ENCODE data around the gene RTN4RL1. TPM values are rescaled to one million over a fixed set of nuclear protein-coding genes. Genes with fewer than 3 reads are reported as not detected.
A peak's percentile ranks its signal among the peaks of the same experiment; 100 is the strongest.

RTN4RL1 gene
- total and polyA plus RNA-seq, 2 of the 13 experiments (the other 11 are each of a cell fraction or from before 2014, with no cell fraction given): 0.01 TPM; not detected in 1

- no peak for TF ChIP-seq CTCF (CRISPR knock-in tag; IDR thresholded peaks at IDR 0.05)
- TF ChIP-seq ZNF670 (CRISPR knock-in tag; IDR thresholded peaks at IDR 0.05; ENCODE audit: borderline replicate concordance): no peak
- no peak for TF ChIP-seq NCOA1 (CRISPR knock-in tag; IDR thresholded peaks at IDR 0.05)
- TF ChIP-seq ZNF263 (CRISPR knock-in tag; IDR thresholded peaks at IDR 0.05): 0 out of 2 replicates have a peak, but pooled peaks have one; percentile 44
- no peak for TF ChIP-seq RNF219 (CRISPR knock-in tag; IDR thresholded peaks at IDR 0.05)
- no peak for TF ChIP-seq BRCA1 (CRISPR knock-in tag; IDR thresholded peaks at IDR 0.05)
- peak; percentile 74; the same call in 1 of the 2 replicates for TF ChIP-seq ZNF460 (CRISPR knock-in tag; IDR thresholded peaks at IDR 0.05; ENCODE audit: borderline replicate concordance)
- TF ChIP-seq MXI1 (IDR thresholded peaks at IDR 0.05; ENCODE audit: borderline replicate concordance, low read depth, low read length): no peak
- peak; percentile 39; the same call in 1 of the 2 replicates for TF ChIP-seq RARA (CRISPR knock-in tag; IDR thresholded peaks at IDR 0.05)
- TF ChIP-seq ZNF260 (CRISPR knock-in tag; IDR thresholded peaks at IDR 0.05; ENCODE audit: borderline replicate concordance, low read depth): no peak
- TF ChIP-seq ZNF609 (CRISPR knock-in tag; IDR thresholded peaks at IDR 0.05; ENCODE audit: borderline replicate concordance): no peak
These were observed 45.8 kb downstream of the RTN4RL1 start (continued) for GRCh38 chr17:1979182-1979985.

Data from HepG2 (cell line).